ENCODE measurements around the gene NLRP1. TPM values are rescaled to one million over a fixed set of nuclear protein-coding genes. Genes with fewer than 3 reads are reported as not detected.

Gene NLRP1
- polyA plus RNA-seq, 1 donor from 2014 or later, result 255 TPM

- TF ChIP-seq CTCF (IDR thresholded peaks at IDR 0.05; ENCODE audit: poor library complexity, severe bottlenecking) (no peak), SMC3 (conservative IDR thresholded peaks at IDR 0.05; ENCODE audit: poor library complexity) (no peak), EZH2 (IDR thresholded peaks at IDR 0.05; ENCODE audit: borderline replicate concordance, insufficient read depth, low read length, poor library complexity, severe bottlenecking) (no peak)
These were observed 91.3 kb downstream of the NLRP1 start (continued) for GRCh38 chr17:5492970-5493369.

GRCh38 chr17:5488752-5489151, 95.6 kb downstream of the NLRP1 start:
- Histone ChIP-seq H3K79me2 (replicated peaks; ENCODE audit: insufficient read depth, low read length) (peaks cover 42% of the 10 kb centered on the region), H3K4me3 (ENCODE audit: low read length) (no peak overlapping the region), H3K9ac (ENCODE audit: low read length) (no peak overlapping the region), H3K36me3 (ENCODE audit: insufficient read depth, low read length) (peaks cover 11% of the 10 kb centered on the region), H3K9me3 (ENCODE audit: low read length) (no peaks in the 10 kb centered on the region), H3K27ac (ENCODE audit: low read length) (no peak overlapping the region), H3K4me2 (ENCODE audit: low read length) (no peak overlapping the region), H3K27me3 (ENCODE audit: insufficient read depth, low read depth, low read length) (no peaks in the 10 kb centered on the region), H3F3A (ENCODE audit: insufficient read depth, low read length, poor library complexity, severe bottlenecking) (no peaks in the 10 kb centered on the region), H2AFZ (ENCODE audit: low read depth, low read length) (no peak overlapping the region), H3K9me2 (ENCODE audit: insufficient read depth, low read length) (no peaks in the 10 kb centered on the region), H4K20me1 (ENCODE audit: insufficient read depth) (no peaks in the 10 kb centered on the region)
- TF ChIP-seq SMC3 (conservative IDR thresholded peaks at IDR 0.05; ENCODE audit: poor library complexity) (no peak), RAD21 (conservative IDR thresholded peaks at IDR 0.05) (no peak), CTCF (IDR thresholded peaks at IDR 0.05; ENCODE audit: poor library complexity, severe bottlenecking) (no peak), EP300 (conservative IDR thresholded peaks at IDR 0.05; ENCODE audit: poor library complexity, severe bottlenecking) (no peak), MXI1 (conservative IDR thresholded peaks at IDR 0.05; ENCODE audit: poor library complexity, severe bottlenecking) (no peak), TAF1 (IDR thresholded peaks at IDR 0.05; ENCODE audit: low read depth) (no peak), EZH2 (IDR thresholded peaks at IDR 0.05; ENCODE audit: borderline replicate concordance, insufficient read depth, low read length, poor library complexity, severe bottlenecking) (no peak), REST (IDR thresholded peaks at IDR 0.05; ENCODE audit: borderline replicate concordance) (no peak), POLR2AphosphoS5 (IDR thresholded peaks at IDR 0.05) (no peak)
